K562 (cell line): ENCODE data around the gene DIP2C.

ENCODE experiments used
- ATF2 ChIP-seq: sonication (generic); formaldehyde crosslinking; IDR thresholded peaks from 2 replicates; pipeline ENCODE4 v1.8.1; 2022; ENCODE audit warnings: missing genetic modification reagents
- ATF3 ChIP-seq, 2 experiments: fragments of 450-650 bp in 1 of 2; sonication (generic) in 1 of 2; formaldehyde crosslinking in 1 of 2; IDR thresholded peaks in 1 of 2; conservative IDR thresholded peaks in 1 of 2; 2 replicates each; pipeline versions ENCODE4 v1.6.1 to v1.8.1; 2016 to 2023; ENCODE audit warnings: mild to moderate bottlenecking in 2 of 2, moderate library complexity in 2 of 2, inconsistent platforms in 1 of 2, missing genetic modification reagents in 1 of 2
- EZH2 ChIP-seq: IDR thresholded peaks from 2 replicates; pipeline ENCODE4 v1.6.1; 2012; ENCODE audit warnings: low read depth, mild to moderate bottlenecking, inconsistent platforms, low read length, borderline replicate concordance
- GATAD2A ChIP-seq: fragments of 450-650 bp; IDR thresholded peaks from 2 replicates; pipeline ENCODE4 v1.6.1; 2017
- HCFC1 ChIP-seq: IDR thresholded peaks from 2 replicates; pipeline ENCODE4 v1.6.1; 2012; ENCODE audit warnings: low read depth, low read length, improper control_type of control experiment
- MLX ChIP-seq, 2 experiments: fragments of 450-650 bp in 1 of 2; sonication (generic) in 1 of 2; formaldehyde crosslinking; conservative IDR thresholded peaks; 2 replicates each; pipeline versions ENCODE4 v1.4.0 to v1.8.1; 2020 to 2022; ENCODE audit warnings: mild to moderate bottlenecking in 1 of 2, missing genetic modification reagents in 1 of 2
- MTF1 ChIP-seq: fragments of 250-450 bp; sonication (Bioruptor Pico); IDR thresholded peaks from 2 replicates; pipeline ENCODE4 v1.9.0; 2021; ENCODE audit warnings: moderate library complexity, mild to moderate bottlenecking, inconsistent platforms, borderline replicate concordance
- POLR2AphosphoS5 ChIP-seq: IDR thresholded peaks from 2 replicates; pipeline ENCODE4 v1.6.1; 2011; ENCODE audit warnings: mild to moderate bottlenecking, low read depth, low read length, moderate library complexity; ENCODE audit not compliant: control insufficient read depth, insufficient read depth
- SIRT6 ChIP-seq: IDR thresholded peaks from one replicate; pipeline ENCODE4 v1.6.1; 2012; ENCODE audit warnings: low read depth, mild to moderate bottlenecking, control low read depth, inconsistent platforms, low read length, moderate library complexity
- SOX6 ChIP-seq: fragments of 450-650 bp; IDR thresholded peaks from 2 replicates; pipeline ENCODE4 v1.6.1; 2014; ENCODE audit warnings: mild to moderate bottlenecking
- TEAD2 ChIP-seq: fragments of 450-650 bp; IDR thresholded peaks from 2 replicates; pipeline ENCODE4 v1.6.1; 2016; ENCODE audit warnings: missing genetic modification characterization, control low read depth, missing compliant biosample characterization
- USF1 ChIP-seq: sonication (generic); formaldehyde crosslinking; IDR thresholded peaks from 2 replicates; pipeline ENCODE4 v1.9.0; 2022; ENCODE audit warnings: mild to moderate bottlenecking, missing genetic modification reagents
- YY1 ChIP-seq, 3 experiments: IDR thresholded peaks; 2 replicates each; pipeline ENCODE4 v1.6.1; 2011; ENCODE audit warnings: low read length in 2 of 3, mild to moderate bottlenecking in 2 of 3, moderate library complexity in 2 of 3, borderline replicate concordance in 1 of 3, control low read depth in 1 of 3, low read depth in 1 of 3; ENCODE audit not compliant: insufficient read depth in 3 of 3, insufficient replicate concordance in 2 of 3, control insufficient read depth in 1 of 3, insufficient read length in 1 of 3; ENCODE audit errors: extremely low read depth in 1 of 3

- TF ChIP-seq USF1 (CRISPR knock-in tag) (no peak), ATF2 (CRISPR knock-in tag) (no peak), POLR2AphosphoS5 (no peak), ATF3 (IDR thresholded peaks at IDR 0.05) (no peak), ATF3 (CRISPR knock-in tag; conservative IDR thresholded peaks at IDR 0.05) (no peak), SIRT6 (no peak), EZH2 (no peak), HCFC1 (no peak), GATAD2A (no peak), YY1 (IDR thresholded peaks at IDR 0.05; ENCODE audit: borderline replicate concordance in 1 of 3, control insufficient read depth in 1 of 3, extremely low read depth in 1 of 3, insufficient read depth in 3 of 3, insufficient read length in 1 of 3, insufficient replicate concordance in 2 of 3, low read depth in 1 of 3, low read length in 2 of 3) (no peak), MTF1 (CRISPR knock-in tag) (no peak), MLX (CRISPR knock-in tag; conservative IDR thresholded peaks at IDR 0.05) (no peak), TEAD2 (no peak), SOX6 (no peak)
These were observed 117.6 kb downstream of the DIP2C start for GRCh38 chr10:571688-572451.
